Activated gamma-delta T cell treated with anti-CD3 and anti-CD28 coated beads, Interleukin-2, amount 50 U/mL, for 16 hours (primary cell): ENCODE measurements around the gene PACRG.

ENCODE experiments used
- DNase-seq: peaks from one replicate; pipeline ENCODE4 v3.0.0-alpha.2; 2020; ENCODE audit warnings: low read depth

Gene PACRG

DNA sequence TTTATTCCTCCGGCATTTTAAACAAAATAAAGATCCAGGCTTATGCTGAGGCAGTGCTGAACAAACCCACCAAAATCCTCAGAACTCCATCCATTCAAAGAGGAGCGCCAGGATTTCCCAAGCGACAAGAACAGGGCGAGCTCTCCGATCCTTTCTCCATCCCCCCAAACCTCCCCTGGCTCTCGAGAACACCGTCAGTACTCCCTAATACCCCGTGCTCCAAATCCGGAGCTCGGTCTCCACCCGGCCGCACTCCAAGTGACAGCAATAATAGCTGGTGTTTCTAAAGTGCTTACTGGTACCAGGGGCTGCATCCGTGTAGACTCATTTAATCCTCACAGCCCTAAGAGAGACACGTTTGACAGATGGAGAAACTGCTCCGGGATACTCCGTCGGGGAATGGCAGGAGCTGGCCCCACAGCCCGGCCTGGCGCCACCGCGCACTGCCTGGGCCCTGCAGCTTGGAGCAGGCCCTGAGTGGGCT, 409.7 kb downstream of the PACRG start:
- no peak for DNase-seq

DNA sequence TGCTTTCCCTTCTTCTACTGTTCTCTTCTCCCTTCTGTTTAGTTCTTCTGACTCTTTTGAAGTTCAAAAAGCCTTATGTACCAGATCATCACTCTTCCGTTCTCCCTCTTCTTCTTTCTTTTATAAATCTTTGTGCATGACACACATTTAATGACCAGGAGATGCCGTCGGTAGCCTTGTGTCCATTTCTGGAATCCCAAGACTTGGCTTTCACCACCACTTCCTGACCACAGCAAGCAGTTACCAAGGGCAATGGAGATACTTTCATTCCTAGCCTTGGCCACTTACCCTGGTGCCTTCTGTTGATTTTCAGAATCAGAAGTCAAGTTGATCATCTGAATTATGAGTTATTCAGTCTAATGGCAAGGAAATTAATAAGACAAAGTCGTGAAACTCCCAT, 418.3 kb downstream of the PACRG start:
- no peak for DNase-seq

DNA sequence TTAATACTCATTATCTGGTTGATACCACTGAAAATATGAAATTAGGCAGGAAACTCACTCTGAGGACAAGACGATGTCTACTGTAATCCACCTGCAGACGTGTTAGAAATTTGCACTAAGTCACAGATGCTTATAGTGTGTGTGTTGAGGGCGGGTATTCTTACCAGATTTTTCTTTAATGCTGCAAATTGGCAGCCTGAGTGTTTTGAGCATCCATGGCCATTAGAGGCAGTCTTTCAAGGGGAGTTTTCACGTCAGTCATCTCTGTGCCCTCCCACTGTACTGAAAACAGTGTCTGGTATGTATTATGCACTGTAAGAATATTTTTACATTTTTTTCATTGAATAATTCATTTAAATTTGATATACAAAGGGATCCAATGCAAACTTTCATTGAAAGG, 420.2 kb downstream of the PACRG start:
- no peak for DNase-seq

DNA sequence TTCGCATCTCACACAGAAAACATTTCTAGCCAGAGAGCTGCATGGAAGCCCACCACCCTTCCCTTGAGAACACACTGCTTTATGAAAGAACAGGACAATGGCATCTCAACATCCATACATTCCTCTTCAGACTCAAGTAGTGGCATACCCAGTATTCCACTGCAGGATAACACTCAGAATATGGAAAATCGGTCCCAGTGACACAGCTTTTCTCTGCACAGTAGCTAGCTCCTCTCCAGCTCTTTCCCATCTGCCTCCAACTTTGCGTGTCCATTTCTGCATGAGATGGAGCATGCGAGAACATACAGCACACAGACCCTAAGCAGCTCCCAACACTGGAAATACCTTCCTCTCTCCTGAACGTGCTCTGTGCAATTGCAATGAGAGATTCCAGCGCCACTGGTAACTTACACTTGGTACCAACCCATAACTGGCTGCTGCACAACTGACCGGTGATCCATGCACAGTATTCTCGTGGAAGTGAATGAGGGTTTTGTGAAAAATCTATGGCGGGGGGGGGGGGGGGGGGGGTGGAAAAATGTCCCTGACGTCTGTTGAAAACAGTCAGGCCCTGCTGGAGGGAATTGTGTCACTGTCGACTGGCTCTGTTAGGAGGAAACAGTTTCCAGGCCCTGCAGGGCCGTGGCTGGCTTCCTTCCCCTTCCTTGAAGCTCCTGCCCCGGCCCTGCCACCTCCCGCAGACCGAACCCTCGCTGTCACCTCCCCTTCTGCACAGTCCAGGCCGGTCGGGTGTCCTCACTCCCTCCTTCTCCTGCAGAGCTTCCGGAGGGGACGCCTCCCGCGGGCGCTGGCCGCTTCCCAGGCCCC, 420.9 kb downstream of the PACRG start:
- DNase-seq: no peak

DNA sequence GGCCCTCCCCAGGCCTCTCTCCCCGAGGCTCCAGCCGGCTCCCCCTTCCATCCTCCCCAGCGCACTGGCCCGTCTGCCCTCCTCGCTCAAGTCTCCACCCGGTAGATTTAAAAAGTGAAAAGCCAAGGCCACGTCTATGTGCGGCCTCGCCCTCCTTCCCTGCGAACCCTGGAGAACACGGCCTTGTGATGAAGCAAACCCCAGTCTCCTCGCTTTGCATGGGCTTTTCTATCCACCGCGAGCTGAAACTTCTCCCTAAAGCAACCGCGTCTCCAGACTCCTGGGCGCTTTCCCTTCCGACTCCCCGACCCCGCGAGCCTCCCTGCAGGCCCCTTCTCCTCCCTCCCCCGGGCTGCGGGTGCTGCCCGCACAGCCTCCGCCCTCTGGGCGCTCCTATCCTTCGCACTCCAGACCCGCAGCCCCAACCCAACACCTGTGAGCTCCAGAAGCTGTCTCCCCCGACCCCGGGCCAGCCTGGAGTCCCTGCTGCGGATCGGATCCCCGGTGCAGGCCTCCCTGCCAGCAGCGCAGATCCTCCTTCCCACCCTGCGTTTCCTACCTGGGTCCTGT, 421.6 kb downstream of the PACRG start:
- no peak for DNase-seq

DNA sequence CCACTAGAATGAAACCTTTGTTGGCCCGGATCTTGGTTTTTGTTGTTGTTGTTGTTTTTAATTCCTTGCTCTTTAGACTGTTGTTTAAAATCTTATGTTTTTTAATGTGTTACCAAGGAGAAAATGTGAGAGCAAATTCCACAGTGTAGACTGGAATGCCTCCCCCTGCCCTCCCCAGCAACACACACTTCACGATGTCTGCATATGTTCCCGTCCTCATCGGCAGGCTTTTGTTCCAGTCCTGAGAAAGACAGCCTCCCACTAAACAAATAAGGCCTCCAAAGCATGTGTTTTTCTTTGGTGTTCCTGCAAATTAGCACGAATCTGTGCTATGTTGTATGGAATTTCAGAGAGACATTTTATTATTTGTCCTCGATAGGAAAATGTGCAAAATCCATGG, 423.4 kb downstream of the PACRG start:
- no peak for DNase-seq

DNA sequence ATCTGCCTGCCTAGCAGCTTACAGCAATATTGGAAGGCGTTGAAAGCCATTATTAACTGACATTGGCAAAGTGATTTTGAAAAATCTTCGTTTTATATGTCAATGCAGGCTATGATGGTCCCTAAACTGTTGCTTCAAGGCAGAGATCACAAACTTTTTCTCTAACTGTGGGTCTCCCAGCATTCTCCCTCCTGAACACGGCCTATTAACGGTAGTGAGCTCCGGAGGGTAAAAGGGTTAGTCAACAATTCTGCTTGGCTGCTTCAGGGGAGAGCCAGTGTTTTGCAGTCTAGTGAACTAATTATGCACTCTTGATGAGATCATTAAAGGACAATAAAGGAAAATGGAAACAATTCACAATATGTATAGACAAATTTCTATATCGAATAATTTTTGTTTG, 424.9 kb downstream of the PACRG start:
- no peak for DNase-seq

DNA sequence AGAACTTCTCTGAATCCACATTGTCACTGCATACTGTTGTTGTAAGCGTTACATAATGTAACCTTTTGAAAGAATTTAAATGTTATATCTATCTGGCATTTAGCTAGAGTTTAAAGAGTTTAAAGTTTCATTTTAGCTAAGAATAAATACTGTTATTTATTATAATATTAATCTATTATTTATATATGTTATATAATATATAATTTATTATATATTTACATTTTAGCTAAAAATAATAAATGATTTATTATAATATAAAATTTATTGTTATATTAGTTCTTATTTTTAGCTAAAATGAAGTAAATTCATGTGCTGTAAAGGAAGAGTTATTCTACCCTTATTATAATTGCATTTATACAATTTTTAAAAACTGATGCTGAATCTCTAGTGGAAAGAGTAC, 431.3 kb downstream of the PACRG start:
- DNase-seq: no peak

DNA sequence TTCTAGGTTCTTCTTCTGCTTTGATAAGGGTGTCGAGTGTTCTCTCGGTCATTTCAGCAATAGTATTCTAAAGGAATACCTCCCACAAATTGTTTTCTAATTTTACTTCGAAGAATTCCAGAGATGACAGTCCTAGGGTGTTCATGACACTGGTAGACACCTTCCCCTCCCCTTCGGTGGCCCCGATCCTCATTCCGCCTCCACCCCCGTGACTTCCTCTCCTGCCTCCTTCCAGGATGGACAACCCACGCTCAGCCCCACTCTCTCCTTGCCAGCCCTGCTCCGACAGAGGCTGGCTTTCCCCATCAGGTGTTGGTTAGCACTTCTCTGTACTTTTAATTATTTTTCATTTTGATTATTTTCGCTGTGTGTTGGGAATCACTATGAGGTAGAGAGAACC, 431.9 kb downstream of the PACRG start:
- no peak for DNase-seq

DNA sequence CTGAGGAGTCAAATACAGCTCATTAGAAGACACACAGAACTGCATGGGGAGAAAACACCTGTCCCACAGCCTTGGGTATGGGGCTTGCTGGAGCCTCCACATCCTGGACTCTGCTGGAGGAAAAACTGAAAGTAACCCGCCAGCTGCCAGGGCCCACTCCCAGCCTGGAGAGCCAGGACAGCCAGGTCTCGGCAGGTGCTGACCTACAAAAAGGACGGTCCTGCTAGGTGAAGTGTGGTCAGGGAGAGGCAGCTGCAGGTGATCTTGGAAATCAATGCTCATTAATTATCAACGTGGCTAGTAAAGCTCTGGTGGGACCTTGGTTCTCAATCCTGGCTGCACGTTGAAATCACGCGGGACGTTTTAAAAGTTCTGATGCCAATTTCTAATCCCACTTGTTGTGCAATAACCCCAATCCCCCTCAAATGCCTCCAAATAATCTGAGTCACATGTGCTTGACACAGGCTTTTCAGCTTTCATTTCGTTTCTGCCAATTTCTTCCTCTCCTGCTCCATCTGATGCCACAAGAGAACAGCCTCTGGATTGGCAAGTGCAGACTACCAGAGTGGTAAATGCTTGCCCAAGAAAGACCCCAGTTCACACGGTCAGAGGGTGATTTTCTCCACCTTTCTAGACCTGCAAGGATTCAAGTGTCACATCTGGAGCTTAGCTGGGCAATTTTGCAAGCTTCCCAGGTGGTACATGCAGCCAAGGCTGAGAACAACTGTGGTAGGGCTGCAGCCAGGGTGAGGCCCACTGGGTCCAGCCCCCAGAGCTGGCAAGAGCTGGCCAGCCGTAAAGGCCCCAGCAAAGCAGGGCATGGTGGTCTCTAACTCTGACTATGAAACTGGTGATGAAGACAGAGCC, 434.5 kb downstream of the PACRG start:
- DNase-seq: no peak

DNA sequence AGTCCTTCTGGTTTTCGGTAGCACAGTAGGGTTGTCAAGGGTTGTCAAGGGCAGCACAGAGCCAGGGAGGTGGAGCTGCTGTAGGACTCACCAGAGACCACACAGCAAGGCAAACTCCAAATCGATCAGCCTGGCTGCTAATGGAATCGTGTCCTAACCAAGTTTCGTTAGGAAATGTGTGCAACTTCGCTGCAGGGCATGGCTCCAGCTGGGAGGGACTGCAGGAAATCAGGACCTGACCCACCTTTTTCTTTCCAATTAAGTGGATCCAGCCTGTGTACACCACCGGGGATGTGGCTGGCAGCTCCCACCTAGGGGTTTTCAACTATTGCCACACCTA, 435.1 kb downstream of the PACRG start:
- DNase-seq: no peak

DNA sequence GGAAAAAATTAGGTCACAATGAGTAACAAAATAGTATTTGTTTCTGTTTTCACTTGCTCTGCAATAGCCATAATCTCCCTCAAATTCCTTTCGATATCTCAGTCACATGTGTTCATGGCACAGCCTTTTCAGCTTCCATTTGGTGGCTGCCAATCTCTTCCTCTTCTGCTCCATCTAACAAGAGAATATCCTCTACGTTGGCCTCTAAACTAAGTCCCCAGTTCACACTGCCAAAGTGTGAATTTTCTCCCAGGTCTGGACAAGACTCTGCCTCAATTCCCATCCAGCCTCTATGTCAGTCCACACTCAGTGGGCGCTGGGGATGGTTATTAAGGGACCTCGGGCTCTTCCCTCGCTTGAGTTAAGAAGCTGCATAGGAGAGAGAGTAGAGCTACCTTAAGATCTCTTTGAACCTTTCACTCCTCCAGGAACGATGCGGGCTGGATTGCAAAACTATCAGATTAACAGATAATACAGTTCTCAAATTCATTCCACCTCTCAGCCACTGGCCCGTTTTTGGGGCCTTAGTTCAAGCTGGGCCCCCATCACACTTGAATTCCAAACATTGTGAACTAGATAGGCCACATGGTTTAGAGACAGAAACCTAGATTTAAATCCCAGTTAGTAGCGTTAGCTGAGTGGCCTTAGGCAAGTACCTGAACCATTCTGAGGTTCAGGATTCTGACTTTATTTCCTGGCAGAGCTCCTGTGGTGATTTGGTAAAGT, 436.6 kb downstream of the PACRG start:
- no peak for DNase-seq

DNA sequence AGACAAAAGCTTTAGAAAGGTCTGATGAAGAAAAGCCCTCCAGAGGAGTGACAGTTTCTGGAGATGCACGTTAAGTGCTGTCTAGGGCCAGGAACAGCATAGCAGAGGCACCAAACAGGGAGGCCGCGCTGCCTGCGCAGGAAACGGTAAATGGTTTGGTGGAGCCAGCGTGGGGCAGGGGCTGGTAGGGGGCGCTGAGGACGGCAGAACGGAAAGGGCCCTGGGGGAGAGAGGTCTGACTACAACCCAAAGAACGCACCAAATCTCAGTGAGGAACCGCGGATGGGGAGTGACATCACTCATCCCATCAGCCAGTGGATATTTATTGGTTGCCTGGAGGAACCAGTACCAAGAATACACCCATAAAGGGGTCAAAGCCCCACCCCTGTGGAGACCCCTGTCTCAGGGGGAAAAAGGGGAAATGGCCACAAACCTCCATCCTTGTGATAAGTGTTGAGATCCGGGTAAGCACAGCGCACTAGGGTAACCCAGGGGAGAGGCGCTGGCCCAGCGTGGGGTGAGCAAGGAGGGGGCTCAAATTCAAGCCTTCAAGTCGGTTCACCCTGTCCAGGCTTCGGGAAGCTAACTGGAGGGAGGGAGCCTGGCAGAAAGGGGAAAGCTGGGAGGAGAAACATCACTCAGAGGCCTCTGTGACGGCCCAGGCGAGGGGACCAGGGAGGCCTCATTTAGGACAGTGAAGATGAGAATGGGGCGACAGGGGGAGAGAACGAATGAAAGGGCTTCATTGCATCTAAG, 437.6 kb downstream of the PACRG start:
- no peak for DNase-seq

DNA sequence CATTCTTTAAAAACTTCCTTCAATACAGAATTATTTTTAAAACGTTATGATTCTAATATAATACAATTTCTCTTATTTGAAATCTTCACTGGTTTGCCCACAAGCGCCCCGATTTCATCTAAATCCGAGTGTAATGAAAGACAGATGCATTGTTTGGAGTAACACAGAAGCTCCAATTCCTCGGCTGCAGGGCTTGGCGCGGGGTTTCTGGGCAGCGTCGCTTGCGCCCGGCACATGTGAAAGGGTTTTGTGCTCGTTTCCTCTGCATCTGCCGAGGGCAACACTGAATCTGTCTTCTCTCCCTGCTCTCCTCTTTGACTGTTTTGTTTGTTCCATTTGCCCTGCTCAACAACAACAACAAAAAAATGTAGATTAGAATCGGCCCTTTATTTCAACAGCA, 438.1 kb downstream of the PACRG start:
- DNase-seq: no peak

DNA sequence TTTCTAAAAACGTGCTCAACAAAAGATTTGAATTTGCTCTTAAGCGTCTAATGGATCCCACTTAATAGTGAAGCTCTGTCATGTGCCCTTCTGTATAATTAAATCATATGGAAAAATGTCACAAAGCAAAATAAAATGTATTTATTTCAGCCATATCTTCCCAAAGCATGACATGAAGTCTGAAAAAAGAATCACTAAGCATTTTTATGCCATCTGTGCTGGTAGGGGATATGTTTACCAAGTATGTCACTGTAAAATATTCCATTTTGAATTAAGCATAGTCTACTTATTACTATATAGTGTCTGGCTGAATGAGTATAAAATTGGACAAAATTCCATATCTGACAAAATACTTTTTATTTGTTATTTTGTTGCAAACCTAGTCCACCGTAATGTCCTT, 438.7 kb downstream of the PACRG start:
- no peak for DNase-seq

DNA sequence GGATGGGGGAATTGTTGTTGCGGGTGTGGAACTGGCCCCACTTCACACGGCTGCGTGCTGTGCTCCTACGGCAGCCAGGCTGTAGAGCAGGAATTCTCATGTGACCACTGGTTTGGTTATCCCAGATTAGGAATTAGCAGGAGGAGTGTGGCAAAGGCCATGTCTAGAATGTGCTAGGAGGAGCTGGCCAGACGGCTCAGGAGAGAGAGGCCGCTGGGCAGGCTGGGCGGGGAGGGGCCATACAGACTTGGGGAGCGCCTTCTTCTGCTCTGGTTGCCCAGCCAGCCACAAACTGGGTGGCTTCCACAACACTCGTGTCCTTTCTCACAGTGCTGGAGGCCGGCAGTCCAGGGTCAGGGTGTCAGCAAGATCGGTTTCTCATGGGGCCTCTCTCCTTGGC, 441.7 kb downstream of the PACRG start:
- no peak for DNase-seq

DNA sequence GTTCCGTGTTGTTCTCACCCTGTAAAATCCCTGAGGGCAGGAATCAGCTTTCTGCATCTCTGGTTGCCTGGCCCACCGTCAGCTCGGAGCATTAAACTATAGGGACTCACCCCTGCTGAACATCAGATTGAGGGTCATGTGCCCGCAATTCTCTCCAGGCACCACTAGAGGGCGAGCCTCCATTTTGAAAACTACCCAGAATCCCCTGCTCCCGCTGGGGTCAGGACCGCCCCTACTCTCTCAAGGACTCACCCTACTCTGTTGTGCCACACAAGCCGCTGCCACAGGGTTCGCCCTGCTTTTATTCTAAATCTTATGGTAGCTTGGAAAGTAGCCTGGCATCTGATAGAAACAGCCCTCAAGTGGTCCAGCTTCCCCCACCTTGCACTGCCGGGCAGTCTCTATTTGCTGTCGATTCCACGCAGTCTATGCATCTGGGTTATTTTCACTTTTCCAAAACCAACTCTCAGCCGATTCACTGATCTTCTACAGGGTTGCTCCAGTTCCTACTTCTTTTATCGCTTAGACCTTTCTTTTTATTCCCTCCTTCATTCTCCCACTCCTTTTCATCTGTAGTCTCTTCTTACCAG, 442.6 kb downstream of the PACRG start:
- no peak for DNase-seq

DNA sequence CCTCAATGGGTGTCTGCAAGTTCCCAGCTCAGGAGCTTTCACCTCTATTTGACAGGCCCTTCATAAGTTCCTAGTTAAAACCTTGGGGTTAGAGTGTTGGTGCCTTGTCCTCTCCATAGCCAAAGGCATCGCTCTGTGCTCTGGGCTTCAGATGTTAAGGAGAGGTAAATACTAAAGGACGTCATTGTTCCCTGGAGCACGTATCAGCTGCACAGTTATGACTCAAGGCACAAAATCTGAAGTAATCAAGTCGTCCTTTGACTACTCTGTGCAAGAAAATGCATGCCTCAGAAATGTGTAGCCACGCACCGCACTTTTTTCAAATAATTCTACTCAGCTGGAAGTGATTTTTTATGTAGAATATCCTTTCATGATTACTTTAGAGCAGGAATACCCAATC, 446.0 kb downstream of the PACRG start:
- DNase-seq: no peak

DNA sequence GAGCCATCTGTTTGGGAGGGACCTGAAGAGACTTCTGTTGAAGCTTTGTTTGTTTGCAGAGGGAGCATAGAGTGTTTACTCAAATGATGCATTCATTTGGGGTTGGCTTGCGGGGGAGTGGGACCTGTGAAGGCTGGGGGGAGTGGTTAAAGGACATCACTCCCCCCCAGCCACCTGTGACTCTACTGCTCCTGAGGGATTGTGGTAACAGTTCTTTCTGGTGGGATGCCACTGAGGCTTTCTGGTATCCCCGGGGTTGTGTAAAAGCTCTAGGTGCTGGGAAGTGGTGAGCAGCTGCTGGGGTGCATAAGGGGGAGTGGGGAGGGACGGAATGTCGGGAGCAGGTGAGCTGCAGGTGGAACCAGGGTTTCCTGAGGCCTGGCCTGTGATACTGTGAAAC, 447.5 kb downstream of the PACRG start:
- DNase-seq: no peak

DNA sequence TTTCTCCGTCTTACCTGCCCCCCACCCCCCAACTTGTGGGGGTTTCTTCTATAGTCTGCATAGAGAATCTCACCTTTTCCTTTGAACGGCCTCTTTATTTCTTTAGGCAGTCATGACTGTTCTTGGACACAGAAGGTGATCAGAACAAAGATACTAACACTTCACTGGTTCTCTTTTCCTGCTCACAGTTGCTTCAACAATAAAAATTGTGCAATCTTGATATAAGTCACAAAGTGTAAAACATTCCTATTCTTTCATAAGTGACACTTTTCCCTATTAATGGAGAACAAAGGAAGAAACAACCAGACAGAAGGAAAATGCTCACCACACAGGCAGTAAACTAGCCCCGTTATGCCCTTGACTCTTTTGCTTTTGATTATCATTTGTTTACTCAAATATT, 448.3 kb downstream of the PACRG start:
- DNase-seq: no peak

DNA sequence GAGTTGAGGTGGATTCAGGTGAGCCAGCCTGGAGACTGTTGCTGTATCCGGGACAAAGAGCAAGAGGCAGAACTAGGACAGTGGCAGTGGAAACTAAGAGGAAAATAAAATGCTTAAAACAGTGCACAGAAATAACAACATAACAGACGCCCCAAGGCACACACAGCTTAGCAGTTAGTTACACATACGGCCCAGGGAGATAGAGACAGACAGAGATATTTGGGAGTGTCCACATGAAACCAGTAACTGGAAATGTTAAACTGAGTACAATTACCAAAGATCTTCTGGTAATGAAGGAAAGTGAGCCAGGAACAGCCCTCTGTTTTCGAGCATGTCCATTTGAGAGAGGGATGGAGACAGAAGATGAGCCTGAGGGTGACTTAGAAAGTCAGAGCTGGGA, 449.2 kb downstream of the PACRG start:
- DNase-seq: no peak
